Thyroid gland (tissue), 4 donors: ENCODE results near the gene WNT9A. TPM values are rescaled to one million over a fixed set of nuclear protein-coding genes. Genes with fewer than 3 reads are reported as not detected.

Experiments
- DNase-seq, 2 donors: peaks; one replicate each; pipeline ENCODE4 v3.0.0-alpha.2; 2019
- H3K27ac ChIP-seq, 3 donors: fragments of 200-600 bp; sonication (generic); 1 replicate in 2 of 3; 2 replicates in 1 of 3; pipeline ENCODE4 v1.5.1; 2016 to 2019; ENCODE audit warnings: mild to moderate bottlenecking in 1 of 3, moderate library complexity in 1 of 3
- H3K27me3 ChIP-seq: fragments of 200-600 bp; sonication (generic); one replicate; pipeline ENCODE4 v1.5.1; 2019
- H3K36me3 ChIP-seq, 2 donors: fragments of 200-600 bp; sonication (generic); one replicate each; pipeline ENCODE4 v1.5.1; 2016 to 2019
- H3K4me1 ChIP-seq, 2 donors: fragments of 200-600 bp; sonication (generic); one replicate each; pipeline ENCODE4 v1.5.1; 2017 to 2019
- H3K4me3 ChIP-seq, 3 donors: fragments of 200-600 bp; sonication (generic); replicated peaks in 1 of 3; 1 replicate in 2 of 3; 2 replicates in 1 of 3; pipeline ENCODE4 v1.5.1; 2016; ENCODE audit warnings: mild to moderate bottlenecking in 1 of 3
- H3K9me3 ChIP-seq: fragments of 200-600 bp; sonication (generic); one replicate; pipeline ENCODE4 v1.5.1; 2017
- POLR2A ChIP-seq, 2 donors: fragments of 450-650 bp; IDR thresholded peaks; one replicate each; pipeline ENCODE4 v1.6.1; 2017; ENCODE audit warnings: antibody characterized with exemption in 2 of 2, mild to moderate bottlenecking in 2 of 2, moderate library complexity in 1 of 2
- WGBS, 2 donors: methylation state at CpG; one replicate each; pipeline ENCODE4 v1.1.5; 2017; 5-methylcytosine and 5-hydroxymethylcytosine counted together
- intact Hi-C: fragments of 100-400 bp; cut with DNase I; formaldehyde crosslinking; loops from one replicate; pipeline ENCODE4 v1.15.1; 2023
- total RNA-seq, 4 donors: library from RNA; depleted of rRNA; stranded (reverse); fragments of >200 nt; gene quantifications; one replicate each; pipeline ENCODE4 v1.2.3, GENCODE V29; 2016
- TF ChIP-seq, protein P1 (sequence below), 6 experiments: fragments of 200-600 bp in 3 of 6; fragments of 450-650 bp in 3 of 6; sonication (generic) in 3 of 6; IDR thresholded peaks; one replicate each; pipeline ENCODE4 v1.5.1; 2016 to 2019; ENCODE audit warnings: antibody characterized with exemption in 6 of 6, mild to moderate bottlenecking in 2 of 6, inconsistent platforms in 1 of 6, moderate library complexity in 1 of 6

WNT9A gene
- total RNA-seq, 4 donors from 2014 or later = 2.5 to 4.3 (median 3.4) TPM

- TF ChIP-seq, protein P1, sequence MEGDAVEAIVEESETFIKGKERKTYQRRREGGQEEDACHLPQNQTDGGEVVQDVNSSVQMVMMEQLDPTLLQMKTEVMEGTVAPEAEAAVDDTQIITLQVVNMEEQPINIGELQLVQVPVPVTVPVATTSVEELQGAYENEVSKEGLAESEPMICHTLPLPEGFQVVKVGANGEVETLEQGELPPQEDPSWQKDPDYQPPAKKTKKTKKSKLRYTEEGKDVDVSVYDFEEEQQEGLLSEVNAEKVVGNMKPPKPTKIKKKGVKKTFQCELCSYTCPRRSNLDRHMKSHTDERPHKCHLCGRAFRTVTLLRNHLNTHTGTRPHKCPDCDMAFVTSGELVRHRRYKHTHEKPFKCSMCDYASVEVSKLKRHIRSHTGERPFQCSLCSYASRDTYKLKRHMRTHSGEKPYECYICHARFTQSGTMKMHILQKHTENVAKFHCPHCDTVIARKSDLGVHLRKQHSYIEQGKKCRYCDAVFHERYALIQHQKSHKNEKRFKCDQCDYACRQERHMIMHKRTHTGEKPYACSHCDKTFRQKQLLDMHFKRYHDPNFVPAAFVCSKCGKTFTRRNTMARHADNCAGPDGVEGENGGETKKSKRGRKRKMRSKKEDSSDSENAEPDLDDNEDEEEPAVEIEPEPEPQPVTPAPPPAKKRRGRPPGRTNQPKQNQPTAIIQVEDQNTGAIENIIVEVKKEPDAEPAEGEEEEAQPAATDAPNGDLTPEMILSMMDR (IDR thresholded peaks at IDR 0.05) = no peak
- TF ChIP-seq POLR2A (IDR thresholded peaks at IDR 0.05) = no peak
- DNase-seq = no peak
- H3K27me3 ChIP-seq = peaks cover 4% of the 10 kb centered on the region
- no peaks in the 10 kb centered on the region for H3K4me1 ChIP-seq
- no peaks in the 10 kb centered on the region for H3K9me3 ChIP-seq
- intact Hi-C loops = loop anchor here (5.0 kb wide), 1 partner anchor 472 kb away; no protein-coding TSS in a partner anchor
- H3K36me3 ChIP-seq = no peaks in the 10 kb centered on the region
- 26 to 56% methylated on average over 1 to 4 of the region's 4 CpGs for WGBS, 2 donors
- H3K27ac ChIP-seq = no peak overlapping the region
- H3K4me3 ChIP-seq = no peak overlapping the region
Observed at GRCh38 chr1:227954163-227954850, 6.6 kb upstream of the WNT9A start.

DNA sequence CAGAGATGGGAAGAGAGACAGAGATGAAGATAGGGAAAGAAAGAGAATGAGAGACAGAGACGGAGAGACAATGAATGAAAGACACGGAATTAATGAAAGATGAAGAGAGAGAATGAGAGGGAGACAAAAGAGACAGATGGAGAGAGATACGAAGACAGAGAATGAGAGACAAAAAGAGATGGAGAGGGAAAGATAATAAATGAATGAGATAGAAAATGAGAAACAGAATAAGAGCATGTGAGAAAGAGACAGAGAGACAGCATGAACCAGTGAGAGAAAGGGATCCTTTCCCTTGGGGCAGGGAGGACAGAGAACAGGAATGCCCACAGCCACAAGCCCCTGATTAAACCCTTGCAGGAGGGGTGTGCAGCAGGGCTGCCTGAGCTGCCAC, 5.3 kb upstream of the WNT9A start:
- Histone ChIP-seq H3K4me1 (peaks cover 6 to 7% of the 10 kb centered on the region in 2 donors), H3K4me3 (no peak overlapping the region), H3K27ac (no peak overlapping the region), H3K36me3 (no peaks in the 10 kb centered on the region), H3K27me3 (peaks cover 4% of the 10 kb centered on the region), H3K9me3 (no peaks in the 10 kb centered on the region)
- TF ChIP-seq, protein P1 (IDR thresholded peaks at IDR 0.05) = no peak
- TF ChIP-seq POLR2A (IDR thresholded peaks at IDR 0.05) = no peak
- no peak for DNase-seq
- intact Hi-C loops = loop anchor here (5.0 kb wide), 1 partner anchor 471 kb away; no protein-coding TSS in a partner anchor
- WGBS, 2 donors = 87 to 91% methylated on average over 3 of the region's 3 CpGs

GRCh38 chr1:227952374-227953021, 4.8 kb upstream of the WNT9A start:
- H3K9me3 ChIP-seq = no peaks in the 10 kb centered on the region
- intact Hi-C loops = loop anchor here (5.0 kb wide), 1 partner anchor 470 kb away; no protein-coding TSS in a partner anchor
- no peaks in the 10 kb centered on the region for H3K36me3 ChIP-seq
- no peak overlapping the region for H3K27ac ChIP-seq
- no peak overlapping the region for H3K4me3 ChIP-seq
- no peak for TF ChIP-seq POLR2A (IDR thresholded peaks at IDR 0.05)
- TF ChIP-seq, protein P1 (IDR thresholded peaks at IDR 0.05) = no peak
- 65 to 74% methylated on average over 10 to 16 of the region's 18 CpGs for WGBS, 2 donors
- H3K4me1 ChIP-seq = peaks cover 6 to 7% of the 10 kb centered on the region in 2 donors
- H3K27me3 ChIP-seq = peaks cover 4% of the 10 kb centered on the region
- no peak for DNase-seq

DNA sequence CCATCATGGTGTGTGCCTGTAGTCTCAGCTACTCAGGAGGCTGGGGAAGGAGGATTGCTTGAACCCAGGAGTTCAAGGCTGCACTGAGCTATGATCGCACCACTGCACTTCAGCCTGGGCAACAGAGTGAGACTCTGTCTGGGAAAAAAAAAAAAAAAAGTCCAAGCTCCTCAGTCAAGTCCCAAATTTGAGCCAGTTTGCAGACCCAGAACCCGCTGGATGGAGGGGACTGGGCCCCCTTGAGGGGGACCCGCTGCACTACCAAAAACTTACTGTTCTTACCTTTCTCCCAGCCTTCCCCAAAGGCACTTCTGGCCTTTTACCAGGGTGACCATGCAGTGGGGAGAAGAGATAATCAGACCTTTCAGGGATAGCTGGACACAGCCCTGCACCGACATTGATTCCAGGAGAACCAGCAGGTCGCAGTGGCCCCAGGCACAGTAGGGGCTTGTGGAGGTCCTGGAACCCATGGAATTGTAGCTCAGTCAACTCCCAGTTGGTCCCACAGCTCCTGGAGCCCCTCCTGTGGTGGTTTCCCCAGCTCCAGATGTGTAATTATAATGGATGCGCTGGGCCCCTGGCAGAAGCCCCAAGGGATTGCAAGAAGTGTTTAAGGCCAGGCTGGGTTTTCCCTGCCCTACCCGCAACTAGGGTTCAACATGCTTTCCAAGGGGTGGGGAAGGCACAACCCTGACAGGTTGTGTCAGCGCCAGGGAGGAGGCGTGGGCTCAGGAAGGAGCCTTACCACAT, 4.1 kb upstream of the WNT9A start:
- Histone ChIP-seq H3K9me3 (no peaks in the 10 kb centered on the region), H3K4me1 (peaks cover 6 to 7% of the 10 kb centered on the region in 2 donors), H3K27me3 (peaks cover 4% of the 10 kb centered on the region), H3K4me3 (no peak overlapping the region), H3K27ac (no peak overlapping the region), H3K36me3 (no peaks in the 10 kb centered on the region)
- intact Hi-C loops = loop anchor here (5.0 kb wide), 1 partner anchor 469 kb away; no protein-coding TSS in a partner anchor
- WGBS, 2 donors = 91 to 92% methylated on average over 6 to 9 of the region's 9 CpGs
- TF ChIP-seq, protein P1 (IDR thresholded peaks at IDR 0.05) = no peak
- TF ChIP-seq POLR2A (IDR thresholded peaks at IDR 0.05) = no peak
- DNase-seq = no peak
